ENCODE data around the gene LAMC3.

DNA sequence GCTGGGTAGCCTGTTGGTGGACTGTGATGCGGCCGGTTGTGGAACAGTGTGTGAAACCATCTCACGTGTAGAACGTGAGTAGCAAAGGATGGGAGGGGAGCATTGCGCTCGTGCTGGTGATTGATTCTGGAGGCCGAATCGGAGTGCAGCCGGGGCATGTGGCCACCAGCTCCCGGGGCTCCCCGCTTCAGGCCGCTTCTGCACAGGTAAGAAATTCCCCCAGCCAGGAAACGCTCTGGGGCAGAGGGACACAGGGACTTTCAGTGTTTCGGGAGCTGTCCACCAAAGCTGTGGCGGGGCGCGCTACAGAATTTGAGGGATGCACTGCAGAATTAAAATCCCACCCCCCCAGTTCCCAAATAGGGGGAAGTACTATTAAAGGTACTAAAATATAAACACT, 41.9 kb downstream of the LAMC3 start:
- TF ChIP-seq CTCF (IDR thresholded peaks at IDR 0.05), result no peak
- TF ChIP-seq EZH2 (IDR thresholded peaks at IDR 0.05), result no peak
- no peak for TF ChIP-seq EZH2phosphoT487 (IDR thresholded peaks at IDR 0.05)

Data from neural progenitor cell (in vitro differentiated cells).